GM19467 (cell line): ENCODE data around the gene MTPN.

Experiments
- ATAC-seq: cut with Tn5 transposase; IDR thresholded peaks from one replicate; pipeline ENCODE4 v1.9.1; 2021; ENCODE audit warnings: mild to moderate bottlenecking, moderate library complexity; ENCODE audit not compliant: unreplicated experiment

MTPN gene

GRCh38 chr7:135990258-135990657 is 13.1 kb upstream of the MTPN start:
- no peak for ATAC-seq

DNA sequence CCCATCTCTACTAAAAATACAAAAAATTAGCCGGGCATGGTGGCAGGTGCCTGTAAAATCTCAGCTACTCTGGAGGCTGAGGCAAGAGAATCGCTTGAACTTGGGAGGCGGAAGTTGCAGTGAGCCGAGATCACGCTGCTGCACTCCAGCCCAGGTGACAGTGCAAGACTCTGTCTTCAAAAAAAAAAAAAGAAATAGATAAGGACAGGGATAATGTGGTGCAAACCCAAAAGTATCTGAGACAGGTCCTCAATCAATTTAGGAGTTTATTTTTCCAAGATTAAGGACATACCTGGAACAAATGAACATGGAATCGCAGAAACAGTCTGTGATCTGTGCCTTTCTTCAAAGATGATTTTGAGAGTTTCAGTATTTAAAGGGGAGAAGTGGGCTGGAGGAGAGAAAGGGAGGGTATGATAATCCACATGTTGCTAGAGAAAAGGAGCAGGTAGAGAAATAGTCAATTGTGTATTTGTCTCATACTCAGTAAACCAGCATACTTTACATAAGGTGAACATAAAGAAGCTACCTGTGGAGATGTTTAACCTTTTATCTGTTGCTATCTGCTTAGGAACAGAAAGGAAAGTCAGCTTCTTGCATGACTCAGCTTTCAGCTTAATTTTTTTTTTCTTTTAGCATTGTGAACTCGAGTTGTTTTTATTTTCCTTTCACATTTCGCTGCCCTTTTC is 4.9 kb upstream of the MTPN start:
- no peak for ATAC-seq

DNA sequence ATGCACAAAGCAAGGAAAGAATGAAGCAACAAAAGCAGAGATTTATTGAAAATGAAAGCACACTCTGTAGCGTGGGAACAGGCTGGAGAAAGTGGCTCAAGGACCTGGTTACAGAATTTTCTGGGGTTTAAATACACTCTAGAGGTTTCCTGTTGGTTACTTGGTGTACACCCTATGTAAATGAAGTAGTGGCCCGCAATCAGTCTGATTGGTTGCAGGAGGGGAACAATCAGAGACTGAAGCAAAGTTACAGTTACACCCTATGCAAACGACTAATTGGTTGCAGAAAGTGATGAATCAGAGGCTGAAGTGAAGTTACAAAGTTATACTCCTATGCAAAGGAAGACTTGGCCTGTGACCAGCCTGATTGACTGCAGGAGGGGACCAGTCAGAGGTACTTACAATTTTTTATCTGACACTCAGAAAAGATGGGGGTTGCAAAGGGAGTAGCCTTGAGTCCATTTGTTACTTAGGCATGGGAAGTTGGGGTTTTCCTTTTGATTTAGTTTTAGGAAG is 3.6 kb upstream of the MTPN start:
- peak; percentile 68 for ATAC-seq

GRCh38 chr7:135980012-135980551 is 2.9 kb upstream of the MTPN start:
- no peak for ATAC-seq

- ATAC-seq, result no peak
Observed at GRCh38 chr7:135979471-135980011, 2.4 kb upstream of the MTPN start.

GRCh38 chr7:135978624-135979023 is 1.5 kb upstream of the MTPN start:
- no peak for ATAC-seq

DNA sequence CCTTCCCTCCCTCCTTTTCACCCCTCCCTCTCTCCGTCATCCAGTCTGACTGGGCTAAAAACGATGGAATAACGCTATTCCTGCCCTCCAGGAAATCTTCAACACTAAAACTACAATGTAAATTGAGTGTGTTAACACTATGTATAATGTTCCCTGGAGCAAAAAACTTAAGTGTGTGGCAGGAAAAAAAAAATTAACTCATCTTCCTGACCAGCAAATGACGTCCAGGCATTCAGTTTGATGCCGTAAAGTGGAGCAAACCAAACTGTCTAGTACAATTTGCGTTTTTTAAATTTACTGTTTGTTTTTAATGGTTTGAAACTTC is 545 bp upstream of the MTPN start:
- no peak for ATAC-seq

GRCh38 chr7:135976312-135977006 is 700 bp downstream of the MTPN start:
- no peak for ATAC-seq

GRCh38 chr7:135975166-135975565 is 2.0 kb downstream of the MTPN start:
- no peak for ATAC-seq

GRCh38 chr7:135974667-135975066 is 2.5 kb downstream of the MTPN start:
- no peak for ATAC-seq

GRCh38 chr7:135971366-135971725 is 5.8 kb downstream of the MTPN start:
- no peak for ATAC-seq

DNA sequence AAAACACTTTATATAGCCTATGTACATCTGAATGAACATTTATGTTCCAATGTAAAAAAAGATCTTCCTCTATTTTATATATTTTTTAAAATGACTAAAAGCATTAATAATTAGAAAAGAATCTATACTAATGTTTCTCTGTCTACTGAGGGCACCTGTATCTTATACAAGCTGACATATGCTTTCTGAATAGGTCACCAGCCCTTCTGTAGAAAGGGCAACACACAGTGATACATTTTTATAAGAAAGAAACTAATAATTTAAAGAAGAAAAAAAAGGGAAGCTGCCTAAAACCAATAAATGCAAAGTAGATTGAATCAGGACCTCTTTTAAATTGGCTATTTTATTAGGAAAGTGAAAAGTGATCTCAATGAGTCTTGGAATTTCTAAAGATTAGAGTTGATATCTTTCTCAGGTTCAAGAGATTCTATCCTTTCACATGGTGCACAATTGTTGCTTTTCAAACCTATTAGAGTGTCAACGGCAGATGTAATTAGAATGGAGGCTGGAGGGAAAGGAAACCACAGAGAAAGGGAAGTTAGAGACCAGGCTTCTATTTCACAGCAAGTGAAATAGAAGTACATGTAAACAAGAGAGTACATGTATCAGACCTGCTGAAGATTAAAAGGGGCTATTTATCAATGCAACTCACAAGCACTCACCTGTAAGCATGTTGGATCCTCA is 6.3 kb downstream of the MTPN start:
- ATAC-seq, result peak; percentile 68

DNA sequence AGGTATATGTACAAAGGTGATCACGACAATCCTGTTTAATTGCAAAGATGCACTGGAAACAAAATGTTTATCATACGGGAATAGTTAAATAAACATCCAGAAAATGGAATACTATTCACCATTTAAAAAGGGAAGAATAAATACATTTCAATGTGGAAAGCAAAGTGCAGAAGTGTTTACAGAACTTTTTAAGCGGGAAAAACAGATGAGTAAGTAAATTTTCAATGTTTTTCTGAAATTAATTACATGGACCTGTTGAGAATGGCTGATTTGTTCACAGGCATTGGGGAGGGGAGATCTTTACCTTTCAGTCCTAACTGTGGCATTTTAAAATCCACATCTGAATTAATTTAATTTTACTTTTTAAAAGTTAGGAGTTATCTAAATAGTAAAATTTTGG is 7.1 kb downstream of the MTPN start:
- no peak for ATAC-seq

- ATAC-seq, result no peak
Observed at GRCh38 chr7:135966341-135967043, 10.7 kb downstream of the MTPN start.

GRCh38 chr7:135965602-135966001 is 11.6 kb downstream of the MTPN start:
- ATAC-seq, result peak; percentile 45

DNA sequence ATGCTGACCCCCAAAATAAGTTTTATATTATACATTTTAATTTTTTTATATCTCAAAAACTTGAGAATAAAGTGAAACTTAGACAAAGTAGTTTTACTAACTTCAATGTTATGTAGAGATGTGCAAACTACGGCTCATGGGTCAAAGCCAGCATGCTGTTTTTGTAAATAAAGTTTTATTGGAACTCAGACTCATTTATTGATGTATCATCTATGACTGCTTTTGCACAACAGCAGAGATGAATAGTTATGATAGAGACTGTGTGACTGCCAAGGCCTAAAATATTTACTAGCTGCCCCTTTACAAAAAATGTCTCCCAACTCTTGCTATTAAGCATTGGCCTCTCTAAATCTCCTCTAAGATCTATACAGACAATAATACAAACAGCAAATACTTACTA is 12.4 kb downstream of the MTPN start:
- no peak for ATAC-seq

DNA sequence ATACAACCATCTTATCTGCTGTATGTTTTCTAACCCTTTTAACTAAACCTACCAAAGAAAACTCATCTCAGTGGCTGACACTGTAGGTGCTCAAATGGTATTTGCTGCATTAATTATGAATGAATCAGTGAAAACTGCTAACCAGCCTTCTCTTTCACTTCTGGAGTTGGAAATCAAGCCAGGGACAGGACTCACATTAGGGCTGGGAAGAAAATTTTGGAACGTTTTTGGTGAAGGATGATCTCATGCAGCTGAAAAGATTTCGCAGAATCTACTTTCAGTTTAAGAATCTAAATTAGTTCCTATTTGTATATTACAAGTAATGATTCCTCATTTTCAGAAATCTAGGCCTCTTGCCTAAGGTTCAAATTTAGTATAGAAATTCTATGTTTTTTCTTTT is 12.9 kb downstream of the MTPN start:
- ATAC-seq, result no peak

DNA sequence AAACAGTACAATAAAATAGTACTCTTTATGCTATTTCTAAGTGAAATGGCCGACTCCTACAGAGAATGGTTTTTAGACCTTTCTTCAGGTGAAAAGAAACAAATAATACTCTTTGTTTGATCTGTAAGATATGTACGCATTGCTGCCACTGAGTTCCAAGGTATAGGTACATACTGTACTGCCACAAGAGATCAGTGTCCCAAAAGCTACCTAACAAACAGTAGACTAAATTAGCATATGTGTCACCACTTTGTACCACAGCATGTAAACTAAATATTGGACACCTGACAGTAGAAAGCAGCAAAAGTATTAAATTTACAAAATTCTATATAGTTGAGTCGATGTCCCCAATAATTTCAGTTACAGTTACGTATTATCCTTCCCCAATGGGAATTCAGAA is 14.4 kb downstream of the MTPN start:
- no peak for ATAC-seq

DNA sequence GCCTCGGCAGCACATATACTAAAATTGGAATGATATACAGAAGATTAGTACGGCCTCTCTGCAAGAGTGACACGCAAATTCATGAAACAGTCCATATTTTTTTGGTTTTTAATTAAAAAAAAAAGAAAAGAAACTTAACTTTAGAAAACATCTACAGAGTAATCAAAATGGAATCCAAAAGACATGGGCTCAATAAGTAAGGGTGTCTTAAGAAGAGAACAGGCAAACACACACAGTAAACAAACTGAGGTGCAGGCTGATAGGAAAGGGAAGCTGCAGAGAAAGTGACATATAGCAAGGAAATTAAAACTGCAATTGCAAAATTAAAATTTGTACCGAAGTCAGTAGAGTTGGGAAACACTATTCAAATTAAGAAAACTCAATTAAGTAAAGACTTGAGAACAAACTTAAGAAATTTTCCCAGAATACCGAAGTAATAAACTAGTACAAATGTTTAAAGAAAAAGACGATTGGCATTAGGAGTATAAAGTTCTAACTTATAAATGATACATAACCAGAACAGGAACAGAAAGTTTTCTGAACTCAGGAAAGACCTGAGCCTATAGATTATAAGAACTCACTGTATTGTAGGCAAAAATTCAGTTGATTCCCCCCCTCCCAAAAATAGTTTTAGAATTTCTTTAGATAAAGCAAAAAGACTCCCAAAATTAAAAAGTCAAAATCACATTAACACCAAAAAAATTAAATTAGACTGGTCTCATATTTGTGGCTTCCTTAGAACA is 16.3 kb downstream of the MTPN start:
- ATAC-seq, result no peak

GRCh38 chr7:135959646-135960363 is 17.4 kb downstream of the MTPN start:
- ATAC-seq, result no peak
